ENCODE results near the gene PPT1. TPM values are rescaled to one million over a fixed set of nuclear protein-coding genes. Genes with fewer than 3 reads are reported as not detected.

PPT1 gene
- total and polyA plus RNA-seq, 2 of the 13 experiments (the other 11 are each of a cell fraction or from before 2014, with no cell fraction given), result 129 TPM

DNA sequence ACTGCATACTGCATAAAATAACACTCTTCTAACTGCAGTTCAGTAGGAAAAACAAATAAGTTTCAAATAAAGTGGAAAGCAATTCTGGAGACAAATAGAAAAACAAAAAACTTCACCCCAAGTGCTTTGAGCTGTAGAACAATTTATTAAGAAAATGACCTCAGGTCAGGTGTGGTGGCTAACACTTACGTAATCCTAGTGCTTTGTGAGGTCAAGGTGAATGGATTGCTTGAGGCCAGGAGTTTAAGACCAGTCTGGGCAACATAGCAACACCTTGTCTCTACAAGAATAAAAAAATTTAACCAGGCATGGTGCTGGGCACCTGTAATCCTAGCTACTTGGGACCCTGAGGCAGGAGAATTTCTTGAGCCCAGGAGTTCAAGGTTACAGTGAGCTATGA lies 5.0 kb upstream of the PPT1 start:
- BruUV-seq (replicated peaks), result no TSS peak
- H3K9me3 ChIP-seq (ENCODE audit: low read length), result peaks cover 12% of the 10 kb centered on the region
- intact Hi-C loops (cut with micrococcal nuclease; ENCODE audit: unreplicated experiment) (no loop called here), in situ Hi-C loops (cut with HindIII; ENCODE audit: extremely low pct_ligation_motif_present, low pct_unique_long_range_greater_than_20kb) (no loop called here)
- H3K27ac ChIP-seq (ENCODE audit: extremely low read length, insufficient read depth, low read length), result no peak overlapping the region
- WGBS (ENCODE audit: low lambda C conversion rate), result 0% methylated on average over 1 of the region's 1 CpG
- POLR2A ChIA-PET, result no interaction called here
- DNase-seq (ENCODE audit: low spot score) (no peak), FAIRE-seq (no peak), ATAC-seq (no peak)
- no peak overlapping the region for H3K4me2 ChIP-seq (ENCODE audit: low read depth, low read length)
- H3K36me3 ChIP-seq (replicated peaks in 1 of 2; ENCODE audit: control insufficient read depth in 1 of 2, insufficient read depth in 2 of 2, low read length in 2 of 2), result no peaks in the 10 kb centered on the region
- TF ChIP-seq ZNF3 (CRISPR knock-in tag; IDR thresholded peaks at IDR 0.05) (no peak), RARA (CRISPR knock-in tag; IDR thresholded peaks at IDR 0.05) (0 out of 2 replicates have a peak, but pooled peaks have one; percentile 25)
- H2AFZ ChIP-seq (ENCODE audit: low read length), result no peak overlapping the region
- peaks cover 0 to 4% of the 10 kb centered on the region in 2 experiments; a peak in 1 of 5 replicates for H3K27me3 ChIP-seq (ENCODE audit: control insufficient read depth in 1 of 2, insufficient read depth in 2 of 2, low read length in 2 of 2)
- CTCF ChIA-PET (ENCODE audit: low intra/inter-chr PET ratio, low total read pairs), result no interaction called here
- peaks cover 8% of the 10 kb centered on the region for H3K4me1 ChIP-seq (ENCODE audit: insufficient read depth, low read length)
- H3K79me2 ChIP-seq (ENCODE audit: insufficient read depth, low read length), result no peaks in the 10 kb centered on the region
- no peak overlapping the region for H3K4me3 ChIP-seq (replicated peaks in 1 of 3; ENCODE audit: insufficient read depth in 1 of 3, low read depth in 2 of 3, low read length in 3 of 3)
- H4K20me1 ChIP-seq (ENCODE audit: insufficient read depth, low read length), result no peaks in the 10 kb centered on the region
- H3K9ac ChIP-seq (ENCODE audit: insufficient read depth, low read depth, low read length), result no peak overlapping the region

DNA sequence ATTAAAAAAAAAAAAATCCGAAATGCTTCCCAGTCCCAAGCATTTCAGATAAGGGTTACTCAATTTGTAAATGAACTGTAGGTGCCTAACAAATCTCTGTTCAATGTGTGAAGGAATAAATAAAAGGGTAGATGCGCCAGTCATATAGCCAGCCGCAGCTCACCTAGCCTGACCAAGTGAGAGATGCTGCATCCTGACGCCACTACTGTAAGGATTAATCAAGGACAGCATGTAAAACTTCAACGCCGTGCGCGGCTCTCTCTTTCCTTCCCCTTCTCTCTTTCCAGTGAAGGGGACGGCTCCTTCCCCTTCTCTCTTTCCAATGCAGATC lies 441 bp downstream of the PPT1 start:
- H3K9ac ChIP-seq (ENCODE audit: insufficient read depth, low read depth, low read length), result peak overlapping the region; percentile 63
- peak overlapping the region; percentile 100 for H3K4me2 ChIP-seq (ENCODE audit: low read depth, low read length)
- TSS peak; percentile 80 for BruUV-seq (replicated peaks)
- CTCF ChIA-PET (ENCODE audit: low intra/inter-chr PET ratio, low total read pairs), result no interaction called here
- peaks cover 13% of the 10 kb centered on the region for H3K79me2 ChIP-seq (ENCODE audit: insufficient read depth, low read length)
- FAIRE-seq (no peak), ATAC-seq (peak; percentile 64), DNase-seq (ENCODE audit: low spot score) (no peak)
- peaks cover 3 to 8% of the 10 kb centered on the region in 2 experiments; a peak in 2 of 5 replicates for H3K36me3 ChIP-seq (replicated peaks in 1 of 2; ENCODE audit: control insufficient read depth in 1 of 2, insufficient read depth in 2 of 2, low read length in 2 of 2)
- peak overlapping the region; percentile 55 for H2AFZ ChIP-seq (ENCODE audit: low read length)
- in situ Hi-C loops (cut with HindIII; ENCODE audit: extremely low pct_ligation_motif_present, low pct_unique_long_range_greater_than_20kb), result no loop called here
- H3K4me3 ChIP-seq (replicated peaks in 1 of 3; ENCODE audit: insufficient read depth in 1 of 3, low read depth in 2 of 3, low read length in 3 of 3), result peak overlapping the region; percentile 62 to 84 (median 73)
- WGBS (ENCODE audit: low lambda C conversion rate), result 15% methylated on average over 9 of the region's 9 CpGs
- peak; percentile 12; the same call in 1 of the 2 replicates for TF ChIP-seq CCDC6 (CRISPR knock-in tag; IDR thresholded peaks at IDR 0.05)
- no peak for TF ChIP-seq CREB1 (IDR thresholded peaks at IDR 0.05)
- TF ChIP-seq CREB1 (CRISPR knock-in tag; IDR thresholded peaks at IDR 0.05), result 0 out of 2 replicates have a peak, but pooled peaks have one; percentile 25
- TF ChIP-seq, protein P1, sequence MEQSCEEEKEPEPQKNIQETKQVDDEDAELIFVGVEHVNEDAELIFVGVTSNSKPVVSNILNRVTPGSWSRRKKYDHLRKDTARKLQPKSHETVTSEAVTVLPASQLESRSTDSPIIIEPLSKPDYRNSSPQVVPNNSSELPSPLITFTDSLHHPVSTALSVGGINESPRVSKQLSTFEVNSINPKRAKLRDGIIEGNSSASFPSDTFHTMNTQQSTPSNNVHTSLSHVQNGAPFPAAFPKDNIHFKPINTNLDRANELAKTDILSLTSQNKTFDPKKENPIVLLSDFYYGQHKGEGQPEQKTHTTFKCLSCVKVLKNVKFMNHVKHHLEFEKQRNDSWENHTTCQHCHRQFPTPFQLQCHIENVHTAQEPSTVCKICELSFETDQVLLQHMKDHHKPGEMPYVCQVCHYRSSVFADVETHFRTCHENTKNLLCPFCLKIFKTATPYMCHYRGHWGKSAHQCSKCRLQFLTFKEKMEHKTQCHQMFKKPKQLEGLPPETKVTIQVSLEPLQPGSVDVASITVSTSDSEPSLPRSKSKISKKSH (CRISPR knock-in tag; IDR thresholded peaks at IDR 0.05; ENCODE audit: borderline replicate concordance), result no peak
- TF ChIP-seq LCORL (IDR thresholded peaks at IDR 0.05), result no peak
- TF ChIP-seq LCORL (CRISPR knock-in tag; IDR thresholded peaks at IDR 0.05), result no peak
- TF ChIP-seq ZNF747 (CRISPR knock-in tag; IDR thresholded peaks at IDR 0.05; ENCODE audit: borderline replicate concordance), result 0 out of 2 replicates have a peak, but pooled peaks have one; percentile 4
- TF ChIP-seq ATAD3A (CRISPR knock-in tag; IDR thresholded peaks at IDR 0.05), result no peak
- POLR2A ChIA-PET, result no interaction called here
- H3K9me3 ChIP-seq (ENCODE audit: low read length), result no peaks in the 10 kb centered on the region
- no peaks in the 10 kb centered on the region for H4K20me1 ChIP-seq (ENCODE audit: insufficient read depth, low read length)
- H3K4me1 ChIP-seq (ENCODE audit: insufficient read depth, low read length), result peaks cover 37% of the 10 kb centered on the region
- H3K27me3 ChIP-seq (ENCODE audit: control insufficient read depth in 1 of 2, insufficient read depth in 2 of 2, low read length in 2 of 2), result peaks cover 0 to 4% of the 10 kb centered on the region in 2 experiments; a peak in 1 of 5 replicates
- intact Hi-C loops (cut with micrococcal nuclease; ENCODE audit: unreplicated experiment), result no loop called here
- peak overlapping the region; percentile 14 for H3K27ac ChIP-seq (ENCODE audit: extremely low read length, insufficient read depth, low read length)
